A549 (cell line): ENCODE results near the gene SORCS2. TPM values are rescaled to one million over a fixed set of nuclear protein-coding genes. Genes with fewer than 3 reads are reported as not detected.

ENCODE experiments used
- ATAC-seq, 2 experiments: fragments of 200-7000 bp in 1 of 2; fragments of >200 bp in 1 of 2; cut with Nextera tagmentation in 1 of 2; cut with Tn5 transposase in 1 of 2; 3 replicates each; pipeline versions ENCODE4 v1.8.0 to v1.9.1; 2018 to 2020; ENCODE audit warnings: mild to moderate bottlenecking in 1 of 2, moderate library complexity in 1 of 2
- CTCF ChIA-PET: fragments of 300-600 bp; sonication (Branson Sonifier 250); formaldehyde crosslinking; extraction: SDS; loops from one replicate; lab custom pipeline; 2021; ENCODE audit warnings: antibody characterized with exemption, inconsistent platforms; lab: Yijun Ruan, JAX
- POLR2A ChIA-PET: fragments of 350-600 bp; formaldehyde crosslinking; extraction: SDS; loops from one replicate; lab custom pipeline; 2021; ENCODE audit warnings: antibody characterized with exemption, inconsistent platforms; lab: Yijun Ruan, JAX
- DNase-seq, 2 experiments: peaks; one replicate each; pipeline versions ENCODE4 v3.0.0 to v3.0.0-alpha.2; 2011 to 2016; ENCODE audit warnings: low read depth in 1 of 2, low spot score in 1 of 2
- FAIRE-seq: peaks from 2 replicates; lab custom pipeline; 2011; peaks lifted over from hg19 to GRCh38; lab: Jason Lieb, UNC
- H3K27ac ChIP-seq, 2 experiments: fragments of >200 bp; sonication (Bioruptor Twin); formaldehyde crosslinking; 3 replicates each; pipeline ENCODE4 v1.5.1; 2016 to 2017
- H3K4me1 ChIP-seq: fragments of >200 bp; sonication (Bioruptor Twin); formaldehyde crosslinking; 3 replicates; pipeline ENCODE4 v1.6.1; 2016
- H3K4me2 ChIP-seq: fragments of >200 bp; sonication (Bioruptor Twin); formaldehyde crosslinking; 3 replicates; pipeline ENCODE4 v1.6.1; 2016
- H3K4me3 ChIP-seq: fragments of >200 bp; sonication (Bioruptor Twin); formaldehyde crosslinking; 3 replicates; pipeline ENCODE4 v1.5.1; 2016
- H3K9me3 ChIP-seq: fragments of >200 bp; sonication (Bioruptor Twin); formaldehyde crosslinking; 3 replicates; pipeline ENCODE4 v1.6.1; 2016
- BHLHE40 ChIP-seq: IDR thresholded peaks from 2 replicates; pipeline ENCODE4 v1.6.1; 2012; ENCODE audit warnings: low read depth, low read length, inconsistent platforms
- CHD2 ChIP-seq: fragments of 150-350 bp; IDR thresholded peaks from 2 replicates; pipeline ENCODE4 v1.6.1; 2014; ENCODE audit warnings: low read length; ENCODE audit not compliant: partially characterized antibody
- EP300 ChIP-seq, 2 experiments: fragments of >200 bp; sonication (Bioruptor Twin); formaldehyde crosslinking; IDR thresholded peaks; 2 replicates in 1 of 2; 3 replicates in 1 of 2; pipeline ENCODE4 v1.6.1; 2016 to 2017
- FOSL2 ChIP-seq, 2 experiments: fragments of 450-650 bp in 1 of 2; fragments of >200 bp in 1 of 2; sonication (Bioruptor Twin) in 1 of 2; formaldehyde crosslinking; IDR thresholded peaks; 2 replicates each; pipeline versions ENCODE4 v1.5.0 to v1.6.1; 2016 to 2020; ENCODE audit warnings: mild to moderate bottlenecking in 1 of 2, moderate library complexity in 1 of 2
- HDAC2 ChIP-seq: fragments of 200-600 bp; sonication (generic); IDR thresholded peaks from 2 replicates; pipeline ENCODE4 v1.6.1; 2016
- HES2 ChIP-seq: fragments of >200 bp; sonication (Bioruptor Twin); formaldehyde crosslinking; IDR thresholded peaks from 2 replicates; pipeline ENCODE4 v1.6.1; 2016
- HEYL ChIP-seq: fragments of 250-450 bp; sonication (Bioruptor Pico); IDR thresholded peaks from 2 replicates; pipeline ENCODE4 v1.8.0; 2021; ENCODE audit warnings: mild to moderate bottlenecking, moderate library complexity
- HOXA7 ChIP-seq: fragments of 250-450 bp; sonication (Bioruptor Pico); IDR thresholded peaks from 2 replicates; pipeline ENCODE4 v1.5.0; 2020; ENCODE audit warnings: mild to moderate bottlenecking, moderate library complexity
- JUN ChIP-seq, 2 experiments: fragments of >200 bp; sonication (Bioruptor Twin); formaldehyde crosslinking; IDR thresholded peaks; 2 replicates in 1 of 2; 3 replicates in 1 of 2; pipeline ENCODE4 v1.6.1; 2016 to 2017
- JUNB ChIP-seq: fragments of >200 bp; sonication (Bioruptor Twin); formaldehyde crosslinking; IDR thresholded peaks from 2 replicates; pipeline ENCODE4 v1.6.1; 2016
- KDM5A ChIP-seq: fragments of 200-600 bp; sonication (generic); IDR thresholded peaks from 2 replicates; pipeline ENCODE4 v1.6.1; 2016; ENCODE audit warnings: antibody characterized with exemption, mild to moderate bottlenecking
- MAFK ChIP-seq: fragments of 450-650 bp; IDR thresholded peaks from 2 replicates; pipeline ENCODE4 v1.6.1; 2014; ENCODE audit not compliant: partially characterized antibody
- MAX ChIP-seq: IDR thresholded peaks from 2 replicates; pipeline ENCODE4 v1.6.1; 2012
- NPAS2 ChIP-seq: fragments of 250-450 bp; sonication (Bioruptor Pico); IDR thresholded peaks from 2 replicates; pipeline ENCODE4 v1.8.0; 2022; ENCODE audit warnings: mild to moderate bottlenecking, moderate library complexity, borderline replicate concordance
- PHF8 ChIP-seq: fragments of 200-600 bp; sonication (generic); IDR thresholded peaks from 2 replicates; pipeline ENCODE4 v1.6.1; 2016; ENCODE audit warnings: low read depth, mild to moderate bottlenecking, antibody characterized with exemption, moderate library complexity, borderline replicate concordance
- RARB ChIP-seq: fragments of 250-450 bp; sonication (Bioruptor Pico); IDR thresholded peaks from 2 replicates; pipeline ENCODE4 v1.8.0; 2021; ENCODE audit warnings: mild to moderate bottlenecking, moderate library complexity
- RFX5 ChIP-seq: fragments of 450-650 bp; IDR thresholded peaks from 2 replicates; pipeline ENCODE4 v1.7.1; 2014; ENCODE audit warnings: antibody characterized with exemption, mild to moderate bottlenecking, moderate library complexity
- RNF2 ChIP-seq: fragments of 200-600 bp; sonication (generic); IDR thresholded peaks from 2 replicates; pipeline ENCODE4 v1.6.1; 2016; ENCODE audit warnings: low read depth, mild to moderate bottlenecking, antibody characterized with exemption, moderate library complexity, borderline replicate concordance
- SREBF2 ChIP-seq: fragments of 450-650 bp; IDR thresholded peaks from 2 replicates; pipeline ENCODE4 v1.6.1; 2014; ENCODE audit warnings: mild to moderate bottlenecking, moderate library complexity
- TFCP2L1 ChIP-seq: fragments of 250-450 bp; sonication (Bioruptor Pico); IDR thresholded peaks from 2 replicates; pipeline ENCODE4 v1.5.0; 2021; ENCODE audit warnings: mild to moderate bottlenecking
- ZFP36 ChIP-seq: fragments of 450-650 bp; IDR thresholded peaks from 2 replicates; pipeline ENCODE4 v1.6.1; 2014; ENCODE audit warnings: borderline replicate concordance; ENCODE audit not compliant: partially characterized antibody
- ZSCAN20 ChIP-seq: fragments of 250-450 bp; sonication (Bioruptor Pico); IDR thresholded peaks from 2 replicates; pipeline ENCODE4 v1.8.0; 2022; ENCODE audit warnings: mild to moderate bottlenecking, moderate library complexity
- WGBS: methylation state at CpG from one replicate; pipeline ENCODE4 v1.1.6; 2017; ENCODE audit errors: missing lambda C conversion rate; 5-methylcytosine and 5-hydroxymethylcytosine counted together
- polyA plus RNA-seq, 4 experiments: library from polyadenylated mRNA; depleted of rRNA in 3 of 4; stranded (reverse); fragments of >200 nt; fragmentation: RNase III in 1 of 4; extraction: RNeasy Plus Mini Kit Qiagen cat#74134 plus additional on column Dnase treatment in 1 of 4; gene quantifications; 2 replicates in 3 of 4; 3 replicates in 1 of 4; pipeline ENCODE4 v1.2.3, GENCODE V29; 2011 to 2017
- TF ChIP-seq, protein P1 (sequence below): fragments of 250-450 bp; sonication (Bioruptor Pico); IDR thresholded peaks from 2 replicates; pipeline ENCODE4 v1.5.0; 2021; ENCODE audit warnings: mild to moderate bottlenecking, moderate library complexity, borderline replicate concordance

Gene SORCS2
- polyA plus RNA-seq, 2 of the 4 experiments (the other 2 are of a cell fraction) = 1.4 to 4.6 TPM

- H3K4me2 ChIP-seq = no peak overlapping the region
- FAIRE-seq = no peak
- WGBS = 36% methylated on average over 4 of the region's 4 CpGs
These were observed 373.1 kb downstream of the SORCS2 start for GRCh38 chr4:7565483-7565882.

DNA sequence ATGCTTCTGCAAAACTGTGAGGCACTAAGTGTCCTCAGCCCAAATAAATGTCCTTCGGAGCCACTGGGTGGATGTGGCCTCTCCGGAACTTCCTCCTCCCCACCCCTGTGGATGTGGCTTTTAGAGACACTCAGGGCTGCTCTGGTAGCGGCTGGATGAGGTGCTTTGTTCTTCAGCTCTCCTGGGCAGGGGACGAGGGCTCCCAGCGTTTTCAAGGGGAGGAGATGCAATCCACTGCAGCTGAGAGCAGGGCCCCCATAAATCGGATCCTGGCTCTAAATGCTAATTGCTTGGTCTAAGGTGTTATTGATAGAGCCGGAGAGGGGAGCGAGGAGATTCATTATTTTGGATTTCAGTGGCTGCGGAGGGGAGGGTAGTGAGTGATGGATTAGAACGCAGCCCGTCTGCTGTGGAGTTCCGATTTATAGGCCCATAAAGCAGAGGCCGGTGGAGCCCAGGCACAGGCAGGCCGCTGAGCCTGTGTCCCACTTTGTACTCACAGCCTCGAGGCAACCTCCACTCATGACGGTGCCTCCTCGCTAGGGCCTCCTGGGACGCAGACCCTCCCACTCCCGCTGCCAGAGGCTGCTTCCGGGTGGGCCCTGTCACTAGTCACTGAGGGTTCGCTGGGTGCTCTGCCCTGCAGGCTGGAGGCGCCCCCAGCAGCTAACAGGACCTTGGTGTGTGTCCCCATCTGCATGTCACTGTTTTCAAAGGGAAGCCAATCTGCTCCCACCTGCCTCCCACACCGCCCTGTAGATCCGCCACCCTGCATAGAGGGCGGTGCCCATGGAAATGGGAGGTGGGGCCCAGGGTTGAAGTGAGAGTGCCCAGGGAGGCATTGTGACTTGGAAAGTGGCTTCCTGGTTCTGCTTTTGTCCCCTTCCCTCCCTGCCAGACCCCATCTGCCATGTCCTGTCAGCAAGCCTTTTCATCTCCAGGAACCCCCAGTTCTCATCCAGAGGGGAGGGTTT, 377.8 kb downstream of the SORCS2 start:
- DNase-seq (no peak), ATAC-seq (no peak), FAIRE-seq (no peak)
- CTCF ChIA-PET = no interaction called here
- no peak overlapping the region for H3K4me2 ChIP-seq
- no peak overlapping the region for H3K4me3 ChIP-seq
- POLR2A ChIA-PET = no interaction called here
- H3K9me3 ChIP-seq = peaks cover 2% of the 10 kb centered on the region; the same call in 1 of the 3 replicates
- H3K4me1 ChIP-seq = no peaks in the 10 kb centered on the region
- 80% methylated on average over 15 of the region's 25 CpGs for WGBS
- H3K27ac ChIP-seq = no peak overlapping the region
- TF ChIP-seq RFX5 = no peak
- no peak for TF ChIP-seq MAX
- no peak for TF ChIP-seq HOXA7 (CRISPR knock-in tag)
- no peak for TF ChIP-seq BHLHE40
- TF ChIP-seq HEYL = no peak
- no peak for TF ChIP-seq TFCP2L1 (CRISPR knock-in tag)
- TF ChIP-seq PHF8 = no peak
- TF ChIP-seq SREBF2 = no peak
- no peak for TF ChIP-seq RNF2
- TF ChIP-seq NPAS2 (CRISPR knock-in tag) = no peak
- TF ChIP-seq HDAC2 = no peak

More at GRCh38 chr4:7565483-7565882, 373.1 kb downstream of the SORCS2 start:
- H3K4me3 ChIP-seq = no peak overlapping the region
- H3K27ac ChIP-seq = no peak overlapping the region
- TF ChIP-seq CHD2 (no peak), EP300 (IDR thresholded peaks at IDR 0.05) (no peak), HES2 (no peak), RARB (no peak), JUNB (no peak), JUN (IDR thresholded peaks at IDR 0.05) (no peak), KDM5A (no peak), ZFP36 (no peak), BHLHE40 (no peak), ZSCAN20 (CRISPR knock-in tag) (no peak), MAFK (no peak), FOSL2 (IDR thresholded peaks at IDR 0.05) (no peak), FOSL2 (CRISPR knock-in tag; IDR thresholded peaks at IDR 0.05) (no peak)
- TF ChIP-seq, protein P1, sequence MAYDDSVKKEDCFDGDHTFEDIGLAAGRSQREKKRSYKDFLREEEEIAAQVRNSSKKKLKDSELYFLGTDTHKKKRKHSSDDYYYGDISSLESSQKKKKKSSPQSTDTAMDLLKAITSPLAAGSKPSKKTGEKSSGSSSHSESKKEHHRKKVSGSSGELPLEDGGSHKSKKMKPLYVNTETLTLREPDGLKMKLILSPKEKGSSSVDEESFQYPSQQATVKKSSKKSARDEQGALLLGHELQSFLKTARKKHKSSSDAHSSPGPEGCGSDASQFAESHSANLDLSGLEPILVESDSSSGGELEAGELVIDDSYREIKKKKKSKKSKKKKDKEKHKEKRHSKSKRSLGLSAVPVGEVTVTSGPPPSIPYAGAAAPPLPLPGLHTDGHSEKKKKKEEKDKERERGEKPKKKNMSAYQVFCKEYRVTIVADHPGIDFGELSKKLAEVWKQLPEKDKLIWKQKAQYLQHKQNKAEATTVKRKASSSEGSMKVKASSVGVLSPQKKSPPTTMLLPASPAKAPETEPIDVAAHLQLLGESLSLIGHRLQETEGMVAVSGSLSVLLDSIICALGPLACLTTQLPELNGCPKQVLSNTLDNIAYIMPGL (CRISPR knock-in tag) = no peak
- no peaks in the 10 kb centered on the region for H3K4me1 ChIP-seq
- DNase-seq = no peak
- H3K9me3 ChIP-seq = no peaks in the 10 kb centered on the region; the same call in 2 of the 3 replicates
- CTCF ChIA-PET = no interaction called here
- no peak for ATAC-seq
- POLR2A ChIA-PET = no interaction called here
